GM12873 (cell line): ENCODE data around the gene UTY.

ENCODE experiments used
- CTCF ChIP-seq: IDR thresholded peaks from 2 replicates; pipeline ENCODE4 v1.5.1; 2012; ENCODE audit warnings: low read depth, mild to moderate bottlenecking, moderate library complexity, low read length, control low read depth; ENCODE audit not compliant: insufficient read depth; ENCODE audit errors: missing control alignments

Gene UTY

GRCh38 chrY:13250421-13250820 is 229.4 kb downstream of the UTY start:
- no peak for TF ChIP-seq CTCF

GRCh38 chrY:13243716-13244115 is 236.1 kb downstream of the UTY start:
- no peak for TF ChIP-seq CTCF

- TF ChIP-seq CTCF: no peak
Measured at GRCh38 chrY:13233901-13234300, 245.9 kb downstream of the UTY start.

GRCh38 chrY:13233118-13233517 is 246.7 kb downstream of the UTY start:
- TF ChIP-seq CTCF: no peak

GRCh38 chrY:13227354-13227953 is 252.4 kb downstream of the UTY start:
- TF ChIP-seq CTCF: no peak

GRCh38 chrY:13210961-13211646 is 268.7 kb downstream of the UTY start:
- no peak for TF ChIP-seq CTCF

- TF ChIP-seq CTCF: no peak
Measured at GRCh38 chrY:13205214-13205613, 274.6 kb downstream of the UTY start.
